LNCAP (cell line): ENCODE data around the gene HAND2.

ENCODE experiments used
- TF ChIP-seq, protein P1 (sequence below): fragments of 450-650 bp; IDR thresholded peaks from 2 replicates; pipeline ENCODE4 v1.5.1; 2017; ENCODE audit warnings: mild to moderate bottlenecking

Gene HAND2

DNA sequence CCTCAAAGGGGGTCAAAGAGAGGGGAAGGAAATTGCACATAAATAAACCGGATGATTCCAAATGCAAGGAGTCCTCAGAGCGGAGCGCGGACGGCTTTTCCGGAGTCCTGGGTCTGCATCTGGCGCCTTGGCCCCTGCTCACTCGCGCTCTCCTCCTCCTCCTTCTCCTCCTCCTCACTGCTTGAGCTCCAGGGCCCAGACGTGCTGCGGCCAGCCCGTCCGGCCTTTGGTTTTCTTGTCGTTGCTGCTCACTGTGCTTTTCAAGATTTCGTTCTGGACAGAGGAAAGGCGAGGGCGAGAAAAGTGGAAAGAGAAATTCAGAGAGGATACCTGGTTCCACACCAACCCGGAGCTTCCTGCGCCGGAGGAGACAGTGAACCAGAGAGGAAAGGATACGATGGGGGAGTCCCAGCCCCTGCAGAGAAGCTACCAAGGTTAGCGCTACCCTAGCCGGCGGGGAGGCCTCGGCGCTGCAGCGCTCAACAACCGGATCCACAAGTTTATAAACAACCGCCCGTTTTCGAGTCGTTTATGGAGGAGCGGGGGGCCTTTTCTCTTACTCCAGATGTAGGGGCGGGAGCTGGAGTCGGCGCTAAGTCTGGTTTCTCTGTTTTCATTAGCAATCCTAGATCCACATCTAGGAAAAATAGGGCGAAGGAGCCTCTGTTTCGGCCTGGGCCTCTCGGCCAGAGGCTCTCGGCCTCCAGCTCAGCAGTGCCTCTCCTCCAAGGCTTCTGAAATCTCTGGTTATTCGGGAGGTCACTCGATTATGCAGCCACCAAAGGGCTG is 2.7 kb downstream of the HAND2 start:
- TF ChIP-seq, protein P1, sequence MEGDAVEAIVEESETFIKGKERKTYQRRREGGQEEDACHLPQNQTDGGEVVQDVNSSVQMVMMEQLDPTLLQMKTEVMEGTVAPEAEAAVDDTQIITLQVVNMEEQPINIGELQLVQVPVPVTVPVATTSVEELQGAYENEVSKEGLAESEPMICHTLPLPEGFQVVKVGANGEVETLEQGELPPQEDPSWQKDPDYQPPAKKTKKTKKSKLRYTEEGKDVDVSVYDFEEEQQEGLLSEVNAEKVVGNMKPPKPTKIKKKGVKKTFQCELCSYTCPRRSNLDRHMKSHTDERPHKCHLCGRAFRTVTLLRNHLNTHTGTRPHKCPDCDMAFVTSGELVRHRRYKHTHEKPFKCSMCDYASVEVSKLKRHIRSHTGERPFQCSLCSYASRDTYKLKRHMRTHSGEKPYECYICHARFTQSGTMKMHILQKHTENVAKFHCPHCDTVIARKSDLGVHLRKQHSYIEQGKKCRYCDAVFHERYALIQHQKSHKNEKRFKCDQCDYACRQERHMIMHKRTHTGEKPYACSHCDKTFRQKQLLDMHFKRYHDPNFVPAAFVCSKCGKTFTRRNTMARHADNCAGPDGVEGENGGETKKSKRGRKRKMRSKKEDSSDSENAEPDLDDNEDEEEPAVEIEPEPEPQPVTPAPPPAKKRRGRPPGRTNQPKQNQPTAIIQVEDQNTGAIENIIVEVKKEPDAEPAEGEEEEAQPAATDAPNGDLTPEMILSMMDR = no peak

DNA sequence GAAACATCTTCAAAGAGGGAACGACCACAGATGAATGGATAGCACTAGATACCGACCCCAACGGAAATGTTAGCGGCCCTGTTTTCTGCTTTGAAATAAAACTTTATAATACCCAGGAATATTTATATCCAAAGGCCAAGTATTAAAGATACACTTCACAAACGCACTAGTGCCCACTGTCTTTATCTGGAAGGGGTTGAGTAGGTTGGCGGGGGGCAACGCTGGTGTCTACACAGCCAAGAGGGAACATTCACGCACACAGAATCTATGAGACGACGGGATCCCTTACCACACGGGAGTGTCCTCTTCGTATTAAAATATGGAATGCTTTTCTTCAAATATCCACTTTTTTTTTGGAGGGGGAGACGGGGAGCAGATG is 3.3 kb downstream of the HAND2 start:
- TF ChIP-seq, protein P1 = no peak

DNA sequence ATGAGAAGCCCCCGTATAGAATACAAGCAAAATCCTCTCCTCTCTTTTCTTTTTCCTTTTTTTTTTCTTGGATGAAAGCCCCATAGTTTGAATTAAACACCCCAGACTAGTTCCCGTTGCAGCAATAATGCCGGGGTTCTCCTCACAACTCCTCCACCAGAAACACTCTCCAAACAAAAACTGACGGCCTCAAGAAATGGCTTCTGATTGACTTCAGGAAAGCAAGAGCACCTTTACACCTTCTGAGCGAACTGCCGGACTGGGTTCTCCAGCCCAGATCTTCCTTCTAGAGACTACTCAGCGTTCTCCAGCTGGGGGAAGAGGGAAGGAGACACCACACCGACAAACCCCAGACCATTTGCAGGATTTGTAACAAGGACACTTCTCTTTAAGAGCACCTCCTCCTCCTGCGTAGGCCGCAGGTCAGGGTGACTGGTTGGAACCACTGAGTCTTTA is 4.0 kb downstream of the HAND2 start:
- TF ChIP-seq, protein P1 = no peak

DNA sequence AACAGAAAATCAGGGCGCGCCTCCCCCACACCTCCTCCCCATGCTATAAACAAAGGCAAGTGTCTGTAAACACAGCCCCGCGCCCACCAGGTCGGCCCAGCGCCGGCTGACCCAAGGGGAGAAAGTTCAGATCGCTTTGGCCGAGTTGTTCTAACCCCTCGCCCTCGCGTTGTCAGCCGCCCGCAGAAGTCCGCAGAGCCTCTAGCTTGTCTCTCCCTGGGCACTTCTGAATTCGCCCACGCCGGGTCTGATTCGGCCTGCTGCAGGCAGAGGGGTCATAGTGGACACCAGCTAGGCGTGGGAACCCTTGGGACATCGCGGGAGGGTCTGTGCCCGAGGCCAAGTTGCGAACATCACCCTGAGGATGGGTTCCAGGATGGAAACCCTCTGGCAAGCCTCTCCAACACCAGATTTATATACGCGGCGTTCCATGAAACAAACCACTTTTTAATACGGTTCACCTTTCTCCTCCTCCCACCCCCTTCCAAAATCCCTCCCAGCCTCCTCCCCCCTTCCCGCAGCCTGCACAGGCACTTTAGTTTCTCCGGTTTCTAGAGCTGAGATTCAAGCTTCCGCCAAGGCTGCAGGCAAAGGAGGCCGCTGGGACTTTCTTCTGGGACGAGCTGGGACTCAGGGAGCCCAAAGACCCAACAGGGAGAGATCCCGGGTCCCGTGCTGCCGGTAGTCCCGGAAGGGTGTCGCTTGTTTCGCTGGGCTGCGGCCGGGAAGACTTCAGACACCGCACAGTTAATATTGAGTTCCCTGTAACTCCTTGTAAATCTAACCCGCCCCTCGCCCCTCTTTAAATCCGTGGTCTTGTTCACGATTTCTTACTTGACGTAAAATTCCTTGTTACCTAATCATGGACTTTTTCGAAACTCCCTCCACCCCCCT is 4.7 kb downstream of the HAND2 start:
- TF ChIP-seq, protein P1 = no peak

DNA sequence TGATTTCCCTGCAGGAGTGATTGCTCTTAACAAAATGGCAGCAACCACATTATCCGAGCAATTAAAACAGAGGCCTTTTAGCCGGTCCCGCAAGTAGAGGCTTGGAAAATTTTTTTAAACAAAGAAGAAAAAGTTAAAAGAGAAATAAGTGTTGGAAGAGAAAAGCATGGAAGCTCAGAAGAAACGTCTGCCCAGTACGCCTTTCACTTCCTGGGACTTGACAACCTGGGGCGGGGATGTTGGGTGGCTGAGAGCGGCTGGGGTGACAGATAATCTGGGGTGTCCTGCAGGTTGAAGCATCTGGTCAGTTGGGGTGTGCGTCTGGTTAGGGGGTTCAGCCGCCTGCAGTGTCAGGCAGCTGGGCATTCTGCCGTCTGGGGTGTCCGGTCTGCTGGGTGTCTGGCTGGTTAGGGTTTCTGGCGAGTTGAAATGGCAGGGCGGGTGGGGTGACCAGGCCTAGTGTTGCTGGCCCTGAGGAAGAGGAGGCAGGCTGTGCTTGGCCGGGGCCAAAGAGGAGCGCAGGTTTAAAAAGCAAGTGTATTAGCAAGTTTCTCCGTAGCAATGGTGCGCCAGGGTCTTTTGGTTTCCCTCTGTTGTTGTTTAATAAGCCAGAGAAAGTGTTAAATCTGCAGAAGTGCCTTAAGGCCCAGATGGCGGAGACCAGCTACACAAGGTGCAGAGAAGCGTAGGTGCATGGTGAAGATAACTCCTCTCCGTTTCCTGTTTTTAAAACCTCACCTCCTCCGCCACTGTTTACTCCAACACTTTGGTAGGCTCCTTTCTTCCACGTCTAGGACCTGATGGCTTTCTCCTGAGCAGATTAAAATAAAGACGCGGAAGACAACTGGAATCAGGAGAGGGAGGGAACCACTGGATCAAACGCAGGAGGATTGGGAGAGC is 5.6 kb downstream of the HAND2 start:
- TF ChIP-seq, protein P1 = no peak

DNA sequence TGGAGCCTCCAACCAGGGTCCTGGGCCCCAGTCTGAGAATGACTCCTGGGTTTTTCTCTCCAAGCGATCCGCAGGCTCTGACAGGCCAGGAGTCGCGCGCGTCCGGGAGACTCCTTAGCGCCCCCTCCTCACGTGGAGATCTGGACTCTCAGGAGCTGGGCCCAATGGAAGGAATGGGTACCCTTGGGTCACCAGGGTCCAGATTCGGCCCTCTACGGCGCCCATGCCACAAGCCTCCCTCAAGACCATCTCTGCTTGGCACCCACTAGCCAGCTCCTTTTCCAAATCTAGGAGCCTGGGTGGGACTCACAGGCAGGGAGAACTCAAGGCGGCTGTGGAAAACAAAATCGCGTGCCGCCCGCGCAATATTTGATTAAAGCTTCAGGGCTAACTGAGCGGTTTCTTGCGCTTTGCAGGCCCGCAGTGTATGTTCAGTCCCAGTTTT is 7.1 kb downstream of the HAND2 start:
- TF ChIP-seq, protein P1 = no peak
